Liver (tissue), 9 donors: ENCODE results near the gene C1QTNF1. TPM values are rescaled to one million over a fixed set of nuclear protein-coding genes. Genes with fewer than 3 reads are reported as not detected.

ENCODE experiments used
- DNase-seq: peaks from one replicate; pipeline ENCODE4 v3.0.0-alpha.2; 2017; ENCODE audit warnings: low spot score
- H3K27ac ChIP-seq, 2 donors: one replicate each; pipeline ENCODE4 v1.7.0; 2013; ENCODE audit warnings: inconsistent platforms in 2 of 2, low read length in 2 of 2, control low read depth in 1 of 2, low read depth in 1 of 2, mild to moderate bottlenecking in 1 of 2
- H3K27me3 ChIP-seq, 4 donors: one replicate each; pipeline versions ENCODE4 v1.6.1 to v1.7.0; 2013; ENCODE audit warnings: low read length in 3 of 4, inconsistent platforms in 1 of 4, mild to moderate bottlenecking in 1 of 4, moderate library complexity in 1 of 4; ENCODE audit not compliant: control insufficient read depth in 4 of 4, insufficient read depth in 4 of 4
- H3K36me3 ChIP-seq, 4 donors: one replicate each; pipeline versions ENCODE4 v1.6.1 to v1.7.0; 2013; ENCODE audit warnings: low read length in 3 of 4, mild to moderate bottlenecking in 3 of 4, low read depth in 1 of 4, moderate library complexity in 1 of 4; ENCODE audit not compliant: control insufficient read depth in 4 of 4, insufficient read depth in 3 of 4
- H3K4me1 ChIP-seq, 4 donors: one replicate each; pipeline versions ENCODE4 v1.6.1 to v1.7.0; 2013; ENCODE audit warnings: low read length in 3 of 4, mild to moderate bottlenecking in 3 of 4, moderate library complexity in 1 of 4; ENCODE audit not compliant: control insufficient read depth in 4 of 4, insufficient read depth in 4 of 4
- H3K4me3 ChIP-seq, 3 donors: one replicate each; pipeline versions ENCODE4 v1.6.1 to v1.7.0; 2013; ENCODE audit warnings: low read length in 3 of 3, control low read depth in 1 of 3, low read depth in 1 of 3, mild to moderate bottlenecking in 1 of 3
- H3K9ac ChIP-seq, 2 donors: one replicate each; pipeline ENCODE4 v1.7.0; 2013; ENCODE audit warnings: low read length in 2 of 2, mild to moderate bottlenecking in 2 of 2, moderate library complexity in 2 of 2, control low read depth in 1 of 2, low read depth in 1 of 2
- H3K9me3 ChIP-seq, 4 donors: one replicate each; pipeline versions ENCODE4 v1.6.1 to v1.7.0; 2013; ENCODE audit warnings: low read length in 3 of 4; ENCODE audit not compliant: control insufficient read depth in 4 of 4
- ATF3 ChIP-seq: IDR thresholded peaks from 2 replicates; pipeline ENCODE4 v1.6.1; 2016; ENCODE audit warnings: antibody characterized with exemption
- EGR1 ChIP-seq, 2 donors: IDR thresholded peaks; 2 replicates each; pipeline ENCODE4 v1.6.1; 2016 to 2018; ENCODE audit warnings: antibody characterized with exemption in 2 of 2, low read depth in 2 of 2
- FOXA1 ChIP-seq: IDR thresholded peaks from 2 replicates; pipeline ENCODE4 v1.6.1; 2016; ENCODE audit warnings: antibody characterized with exemption
- FOXA2 ChIP-seq: IDR thresholded peaks from 2 replicates; pipeline ENCODE4 v1.6.1; 2016; ENCODE audit warnings: antibody characterized with exemption
- GABPA ChIP-seq, 2 donors: IDR thresholded peaks in 1 of 2; conservative IDR thresholded peaks in 1 of 2; 2 replicates each; pipeline ENCODE4 v1.6.1; 2016; ENCODE audit warnings: antibody characterized with exemption in 2 of 2, mild to moderate bottlenecking in 1 of 2, moderate library complexity in 1 of 2
- HNF4A ChIP-seq, 2 donors: conservative IDR thresholded peaks; 2 replicates each; pipeline ENCODE4 v1.6.1; 2016; ENCODE audit warnings: antibody characterized with exemption in 2 of 2, mild to moderate bottlenecking in 2 of 2
- HNF4G ChIP-seq: IDR thresholded peaks from 2 replicates; pipeline ENCODE4 v1.6.1; 2016; ENCODE audit warnings: antibody characterized with exemption
- JUND ChIP-seq, 2 donors: IDR thresholded peaks; 2 replicates each; pipeline ENCODE4 v1.6.1; 2016; ENCODE audit warnings: antibody characterized with exemption in 2 of 2
- MAX ChIP-seq: IDR thresholded peaks from 2 replicates; pipeline ENCODE4 v1.6.1; 2016; ENCODE audit warnings: antibody characterized with exemption
- NR2F2 ChIP-seq: IDR thresholded peaks from 2 replicates; pipeline ENCODE4 v1.6.1; 2016; ENCODE audit warnings: antibody characterized with exemption
- RAD21 ChIP-seq, 2 donors: IDR thresholded peaks; 2 replicates each; pipeline ENCODE4 v1.6.1; 2016; ENCODE audit warnings: antibody characterized with exemption in 2 of 2, mild to moderate bottlenecking in 2 of 2
- REST ChIP-seq: IDR thresholded peaks from 2 replicates; pipeline ENCODE4 v1.6.1; 2016; ENCODE audit warnings: antibody characterized with exemption, mild to moderate bottlenecking
- RXRA ChIP-seq, 2 donors: IDR thresholded peaks; 2 replicates each; pipeline ENCODE4 v1.6.1; 2017 to 2018; ENCODE audit warnings: antibody characterized with exemption in 2 of 2, mild to moderate bottlenecking in 1 of 2
- SP1 ChIP-seq: IDR thresholded peaks from 2 replicates; pipeline ENCODE4 v1.6.1; 2018; ENCODE audit warnings: antibody characterized with exemption, mild to moderate bottlenecking
- TAF1 ChIP-seq: conservative IDR thresholded peaks from 2 replicates; pipeline ENCODE4 v1.6.1; 2016; ENCODE audit warnings: antibody characterized with exemption, mild to moderate bottlenecking
- YY1 ChIP-seq: IDR thresholded peaks from 2 replicates; pipeline ENCODE4 v1.6.1; 2016; ENCODE audit warnings: antibody characterized with exemption, mild to moderate bottlenecking
- WGBS: extraction: QIAGEN DNeasy Blood & Tissue Kit; methylation state at CpG from one replicate; pipeline ENCODE4 v1.1.7; 2013; 5-methylcytosine and 5-hydroxymethylcytosine counted together
- polyA plus RNA-seq, 2 donors: library from polyadenylated mRNA; stranded (reverse) in 1 of 2; unstranded in 1 of 2; fragments of 200-250 nt in 1 of 2; fragments of >200 nt in 1 of 2; fragmentation: Nextera tagmentation in 1 of 2; extraction: Ambion mirVana in 1 of 2; gene quantifications; one replicate each; pipeline versions ENCODE4 v1.2.1 to v1.2.3, GENCODE V29; 2013 to 2015
- total RNA-seq, 2 donors: library from RNA; depleted of rRNA; stranded (reverse); fragments of >200 nt; gene quantifications; one replicate each; pipeline ENCODE4 v1.2.3, GENCODE V29; 2014
- TF ChIP-seq, protein P1 (sequence below): IDR thresholded peaks from 2 replicates; pipeline ENCODE4 v1.6.1; 2016; ENCODE audit warnings: antibody characterized with exemption
- TF ChIP-seq, protein P2 (sequence below): fragments of 150-350 bp; IDR thresholded peaks from 2 replicates; pipeline ENCODE4 v1.5.1; 2017; ENCODE audit warnings: improper control_type of control experiment, low read depth, low read length; ENCODE audit not compliant: missing input control
- donor health status: healthy.
- donor health status: healthy.
- donor health status: healthy.
- donor health status: healthy.
- donor health status: healthy.

The C1QTNF1 gene
- total and polyA plus RNA-seq, 4 donors = 0.56 to 54.6 (median 16.1) TPM

DNA sequence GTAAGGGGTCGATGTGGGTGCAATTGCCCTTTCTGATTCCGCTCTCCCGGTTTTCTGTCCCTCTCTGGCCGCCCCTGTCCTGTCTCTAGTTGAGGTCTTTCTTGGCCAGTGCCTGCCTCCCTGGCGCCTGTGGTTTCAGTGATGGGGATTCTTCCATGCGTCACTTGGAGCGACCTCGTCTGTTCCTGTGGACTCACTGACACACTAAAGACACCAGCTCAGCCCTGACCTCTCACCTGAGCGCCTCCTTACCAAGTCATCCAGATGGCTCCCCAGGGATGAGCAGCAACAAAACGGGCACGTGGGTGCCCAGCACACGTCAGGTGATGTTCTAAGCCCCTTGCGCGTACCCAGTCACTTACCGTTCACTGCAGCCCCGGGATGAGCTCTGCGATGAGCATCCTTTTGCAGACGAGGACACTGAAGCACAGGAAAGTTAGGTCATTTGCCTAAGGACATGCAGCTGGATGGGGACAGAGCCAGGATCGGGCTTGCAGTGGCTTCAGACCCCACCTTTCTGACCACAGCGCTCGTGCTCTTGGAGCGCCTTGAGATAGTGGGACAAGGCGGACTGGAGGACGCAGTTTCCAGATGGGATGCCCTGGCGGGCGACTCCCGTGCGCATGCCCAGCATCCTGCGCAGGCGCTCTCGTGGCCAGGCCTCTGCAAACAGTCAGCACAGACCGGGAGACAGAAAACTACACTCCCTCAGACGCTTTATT lies 32.8 kb upstream of the C1QTNF1 start:
- Histone ChIP-seq H3K9ac (no peak overlapping the region), H3K36me3 (peaks cover 4 to 24% (median 10%) of the 10 kb centered on the region in 4 donors), H3K4me3 (no peak overlapping the region), H3K27me3 (no peaks in the 10 kb centered on the region), H3K9me3 (no peaks in the 10 kb centered on the region), H3K4me1 (peaks cover 0 to 3% (median 1%) of the 10 kb centered on the region in 4 donors), H3K27ac (no peak overlapping the region)
- TF ChIP-seq MAX (no peak), EGR1 (IDR thresholded peaks at IDR 0.05; ENCODE audit: low read depth in 2 of 2) (no peak), RXRA (IDR thresholded peaks at IDR 0.05) (no peak), FOXA2 (no peak), YY1 (no peak), JUND (IDR thresholded peaks at IDR 0.05) (no peak), REST (no peak)
- DNase-seq = no peak
- 96% methylated on average over 33 of the region's 33 CpGs for WGBS

DNA sequence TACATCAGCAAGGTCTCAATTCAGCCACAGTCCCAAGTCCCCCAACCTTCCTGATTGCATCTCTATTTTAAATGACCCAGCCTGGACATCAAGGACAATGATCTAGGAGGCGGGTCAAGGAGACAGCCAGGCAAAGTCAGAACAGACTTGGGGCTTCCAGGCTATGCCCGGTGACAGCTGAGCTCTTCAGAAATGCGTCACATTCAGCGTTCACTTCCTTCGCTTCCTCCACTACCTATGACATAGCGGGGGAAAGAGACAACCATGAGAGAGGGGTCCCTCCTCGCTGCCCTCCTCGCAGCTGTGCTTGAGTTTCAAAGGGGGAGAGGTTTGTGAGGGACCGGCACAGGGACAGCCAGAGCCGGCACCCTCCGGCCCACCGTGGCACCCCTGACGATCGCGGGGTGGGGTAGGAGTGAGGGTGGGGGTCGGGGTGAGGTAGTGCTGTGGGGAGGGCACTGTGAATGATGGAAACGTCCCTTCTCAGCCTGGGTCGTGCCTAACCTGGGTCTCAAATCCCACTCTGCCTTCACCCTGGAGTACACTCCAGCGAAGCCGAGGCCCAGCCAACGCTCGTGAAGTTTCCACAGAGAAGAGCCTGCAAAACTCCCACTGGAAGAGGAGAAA lies 31.9 kb upstream of the C1QTNF1 start:
- no peak for DNase-seq
- H3K9ac ChIP-seq = no peak overlapping the region
- WGBS = 95% methylated on average over 22 of the region's 22 CpGs

More for the DNA sequence above, 31.9 kb upstream of the C1QTNF1 start:
- Histone ChIP-seq H3K9me3 (no peaks in the 10 kb centered on the region), H3K4me3 (no peak overlapping the region), H3K27me3 (no peaks in the 10 kb centered on the region), H3K4me1 (peaks cover 0 to under 1% (median 0%) of the 10 kb centered on the region in 4 donors), H3K27ac (no peak overlapping the region), H3K36me3 (peaks cover 7 to 31% (median 14%) of the 10 kb centered on the region in 4 donors)
- TF ChIP-seq HNF4A (conservative IDR thresholded peaks at IDR 0.05) (no peak), TAF1 (no peak), RAD21 (IDR thresholded peaks at IDR 0.05) (no peak), MAX (no peak), HNF4G (no peak), FOXA1 (no peak), NR2F2 (no peak), ATF3 (no peak), SP1 (no peak), EGR1 (IDR thresholded peaks at IDR 0.05; ENCODE audit: low read depth in 2 of 2) (no peak), RXRA (IDR thresholded peaks at IDR 0.05) (no peak), FOXA2 (no peak), REST (no peak), JUND (IDR thresholded peaks at IDR 0.05) (no peak), GABPA (IDR thresholded peaks at IDR 0.05 in 1 of 2, conservative IDR thresholded peaks at IDR 0.05 in 1 of 2) (no peak), YY1 (no peak)
- TF ChIP-seq, protein P1, sequence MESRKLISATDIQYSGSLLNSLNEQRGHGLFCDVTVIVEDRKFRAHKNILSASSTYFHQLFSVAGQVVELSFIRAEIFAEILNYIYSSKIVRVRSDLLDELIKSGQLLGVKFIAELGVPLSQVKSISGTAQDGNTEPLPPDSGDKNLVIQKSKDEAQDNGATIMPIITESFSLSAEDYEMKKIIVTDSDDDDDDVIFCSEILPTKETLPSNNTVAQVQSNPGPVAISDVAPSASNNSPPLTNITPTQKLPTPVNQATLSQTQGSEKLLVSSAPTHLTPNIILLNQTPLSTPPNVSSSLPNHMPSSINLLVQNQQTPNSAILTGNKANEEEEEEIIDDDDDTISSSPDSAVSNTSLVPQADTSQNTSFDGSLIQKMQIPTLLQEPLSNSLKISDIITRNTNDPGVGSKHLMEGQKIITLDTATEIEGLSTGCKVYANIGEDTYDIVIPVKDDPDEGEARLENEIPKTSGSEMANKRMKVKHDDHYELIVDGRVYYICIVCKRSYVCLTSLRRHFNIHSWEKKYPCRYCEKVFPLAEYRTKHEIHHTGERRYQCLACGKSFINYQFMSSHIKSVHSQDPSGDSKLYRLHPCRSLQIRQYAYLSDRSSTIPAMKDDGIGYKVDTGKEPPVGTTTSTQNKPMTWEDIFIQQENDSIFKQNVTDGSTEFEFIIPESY = no peak
- TF ChIP-seq, protein P2, sequence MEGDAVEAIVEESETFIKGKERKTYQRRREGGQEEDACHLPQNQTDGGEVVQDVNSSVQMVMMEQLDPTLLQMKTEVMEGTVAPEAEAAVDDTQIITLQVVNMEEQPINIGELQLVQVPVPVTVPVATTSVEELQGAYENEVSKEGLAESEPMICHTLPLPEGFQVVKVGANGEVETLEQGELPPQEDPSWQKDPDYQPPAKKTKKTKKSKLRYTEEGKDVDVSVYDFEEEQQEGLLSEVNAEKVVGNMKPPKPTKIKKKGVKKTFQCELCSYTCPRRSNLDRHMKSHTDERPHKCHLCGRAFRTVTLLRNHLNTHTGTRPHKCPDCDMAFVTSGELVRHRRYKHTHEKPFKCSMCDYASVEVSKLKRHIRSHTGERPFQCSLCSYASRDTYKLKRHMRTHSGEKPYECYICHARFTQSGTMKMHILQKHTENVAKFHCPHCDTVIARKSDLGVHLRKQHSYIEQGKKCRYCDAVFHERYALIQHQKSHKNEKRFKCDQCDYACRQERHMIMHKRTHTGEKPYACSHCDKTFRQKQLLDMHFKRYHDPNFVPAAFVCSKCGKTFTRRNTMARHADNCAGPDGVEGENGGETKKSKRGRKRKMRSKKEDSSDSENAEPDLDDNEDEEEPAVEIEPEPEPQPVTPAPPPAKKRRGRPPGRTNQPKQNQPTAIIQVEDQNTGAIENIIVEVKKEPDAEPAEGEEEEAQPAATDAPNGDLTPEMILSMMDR = no peak
